HEK293 (cell line): ENCODE results near the gene DUSP2.

Experiments
- BCL11A ChIP-seq: fragments of 450-650 bp; formaldehyde crosslinking; IDR thresholded peaks from 2 replicates; pipeline ENCODE4 v1.5.1; 2016; ENCODE audit warnings: low read depth, missing biosample characterization, missing genetic modification characterization
- HOXA7 ChIP-seq: sonication (generic); formaldehyde crosslinking; IDR thresholded peaks from 2 replicates; pipeline ENCODE4 v1.8.1; 2022; ENCODE audit warnings: missing genetic modification reagents, borderline replicate concordance
- ZEB2 ChIP-seq: fragments of 450-650 bp; formaldehyde crosslinking; IDR thresholded peaks from 2 replicates; pipeline ENCODE4 v1.5.1; 2016; ENCODE audit warnings: missing biosample characterization, missing genetic modification characterization
- ZNF37A ChIP-seq: fragments of 450-650 bp; IDR thresholded peaks from 2 replicates; pipeline ENCODE4 v1.5.1; 2018; ENCODE audit warnings: missing biosample characterization, missing genetic modification characterization
- ZNF571 ChIP-seq: fragments of 450-650 bp; formaldehyde crosslinking; IDR thresholded peaks from 2 replicates; pipeline ENCODE4 v1.5.0; 2017; ENCODE audit warnings: missing biosample characterization, missing genetic modification characterization
- ZNF792 ChIP-seq: fragments of 450-650 bp; formaldehyde crosslinking; IDR thresholded peaks from 2 replicates; pipeline ENCODE4 v1.5.1; 2016; ENCODE audit warnings: missing biosample characterization, missing genetic modification characterization

DNA sequence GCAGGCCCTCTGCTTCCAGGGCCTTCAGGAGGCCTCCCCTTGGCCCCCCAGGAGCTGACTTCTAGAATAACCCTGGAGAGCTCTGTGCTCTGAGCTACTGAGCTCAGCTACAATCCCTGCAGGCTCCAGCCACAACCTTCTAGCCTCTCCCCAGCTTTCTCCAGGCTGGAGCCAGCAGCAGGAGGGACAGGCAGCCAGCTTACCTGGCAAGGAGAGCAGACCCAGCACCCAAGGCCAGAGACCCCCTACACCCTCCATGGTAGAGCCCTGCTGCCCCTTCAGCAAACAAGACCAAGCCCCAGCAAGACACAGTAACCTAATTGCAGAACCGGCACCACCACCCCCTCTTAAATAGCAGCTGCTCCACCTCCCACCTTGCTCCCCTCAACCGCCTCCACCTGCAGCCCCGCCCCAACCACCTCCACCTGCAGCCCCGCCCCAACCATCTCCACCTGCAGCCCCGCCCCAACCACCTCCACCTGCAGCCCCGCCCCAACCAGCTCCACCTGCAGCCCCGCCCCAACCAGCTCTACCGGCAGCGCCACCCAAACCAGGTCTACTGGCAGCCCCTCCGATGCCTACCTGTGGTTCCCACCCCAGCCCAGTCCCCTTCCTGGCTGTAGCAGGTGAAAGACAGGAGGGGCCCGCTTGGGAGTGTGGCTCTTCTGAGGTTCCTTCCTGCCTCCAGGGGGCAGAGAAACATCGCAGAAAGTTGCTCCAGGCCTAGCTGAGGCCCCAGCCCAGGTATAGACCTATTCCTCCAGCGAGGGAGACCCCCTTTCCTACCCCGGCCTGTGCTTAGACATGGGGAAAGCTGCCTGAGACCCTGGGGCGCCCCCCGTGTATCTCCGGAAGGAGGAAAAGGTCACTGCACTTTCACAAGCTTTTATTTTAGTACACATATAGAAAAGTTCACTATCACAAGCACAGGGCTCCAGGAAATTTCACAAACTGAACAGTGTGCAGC, 6.8 kb downstream of the DUSP2 start, which contains the start of gene ASTL:
- TF ChIP-seq HOXA7 (CRISPR knock-in tag) (no peak), ZNF571 (tag by site-specific recombination) (no peak), ZNF37A (tag by site-specific recombination) (no peak), ZEB2 (tag by site-specific recombination) (no peak), ZNF792 (tag by site-specific recombination) (no peak), BCL11A (tag by site-specific recombination) (no peak)
